Activated CD8-positive, alpha-beta memory T cell treated with anti-CD3 and anti-CD28 coated beads, Interleukin-2, amount 10 ng/mL, durations not matched to agents 7 days and 5 days (primary cell): Measurements from ENCODE around the gene EXOSC7. TPM values are rescaled to one million over a fixed set of nuclear protein-coding genes. Genes with fewer than 3 reads are reported as not detected.
A peak's percentile ranks its signal among the peaks of the same experiment; 100 is the strongest.

Source experiments
- ATAC-seq: fragments of 150-1000 bp; cut with Tn5 transposase; one replicate; pipeline ENCODE4 v1.10.0; 2021; ENCODE audit warnings: moderate library complexity
- CTCF ChIA-PET: fragments of 350-600 bp; sonication (Branson Sonifier 250); formaldehyde crosslinking; loops from one replicate; lab custom pipeline; 2021; ENCODE audit warnings: antibody characterized with exemption; lab: Charles Lee
- DNase-seq: peaks from one replicate; pipeline ENCODE4 v3.0.0-alpha.2; 2020
- H3K27ac Mint-ChIP-seq: one replicate; pipeline ENCODE4 v1.8.0; 2021; ENCODE audit warnings: mild to moderate bottlenecking, mixed read lengths
- H3K27me3 Mint-ChIP-seq: one replicate; pipeline ENCODE4 v1.8.0; 2021; ENCODE audit warnings: mixed read lengths
- H3K36me3 Mint-ChIP-seq: one replicate; pipeline ENCODE4 v1.8.0; 2021; ENCODE audit warnings: mild to moderate bottlenecking, mixed read lengths
- H3K4me1 Mint-ChIP-seq: one replicate; pipeline ENCODE4 v1.8.0; 2021; ENCODE audit warnings: mixed read lengths
- H3K4me3 Mint-ChIP-seq: one replicate; pipeline ENCODE4 v1.8.0; 2021; ENCODE audit warnings: mild to moderate bottlenecking, moderate library complexity, mixed read lengths
- H3K9me3 Mint-ChIP-seq: one replicate; pipeline ENCODE4 v1.8.0; 2022; ENCODE audit warnings: low read depth, mixed read lengths
- total RNA-seq, 2 experiments: library from RNA; stranded (reverse); gene quantifications; one replicate each; pipeline ENCODE4 v1.2.3, GENCODE V29; 2021

The EXOSC7 gene
- total RNA-seq, 2 experiments from 2014 or later, result 51.3 to 66.1 TPM

GRCh38 chr3:45003406-45003805, 27.4 kb downstream of the EXOSC7 start:
- DNase-seq, result no peak
- Mint-ChIP-seq H3K36me3 (peaks cover 59% of the 10 kb centered on the region), H3K27ac (no peak overlapping the region), H3K4me1 (peaks cover 27% of the 10 kb centered on the region), H3K9me3 (peaks cover 3% of the 10 kb centered on the region), H3K27me3 (no peaks in the 10 kb centered on the region), H3K4me3 (no peak overlapping the region)
- ATAC-seq, result no peak
- CTCF ChIA-PET, result interaction anchor here (1.9 kb wide), 1 partner anchor 11 kb away, joined by 5 read pairs; no protein-coding TSS in a partner anchor

GRCh38 chr3:45003859-45004258, 27.8 kb downstream of the EXOSC7 start:
- Mint-ChIP-seq H3K27ac (no peak overlapping the region), H3K4me1 (peaks cover 27% of the 10 kb centered on the region), H3K36me3 (peaks cover 59% of the 10 kb centered on the region), H3K9me3 (peaks cover 3% of the 10 kb centered on the region), H3K27me3 (no peaks in the 10 kb centered on the region), H3K4me3 (no peak overlapping the region)
- CTCF ChIA-PET, result no interaction called here
- DNase-seq (no peak), ATAC-seq (no peak)

- Mint-ChIP-seq H3K4me1 (peaks cover 25% of the 10 kb centered on the region), H3K9me3 (peaks cover 3% of the 10 kb centered on the region), H3K27ac (peak overlapping the region; percentile 3), H3K4me3 (no peak overlapping the region), H3K27me3 (no peaks in the 10 kb centered on the region), H3K36me3 (peaks cover 45% of the 10 kb centered on the region)
- ATAC-seq, result no peak
- CTCF ChIA-PET, result no interaction called here
- no peak for DNase-seq
These were observed 31.0 kb downstream of the EXOSC7 start for GRCh38 chr3:45007091-45007490.

GRCh38 chr3:45008117-45008516, 32.1 kb downstream of the EXOSC7 start:
- Mint-ChIP-seq H3K27ac (no peak overlapping the region), H3K4me3 (no peak overlapping the region), H3K4me1 (peaks cover 25% of the 10 kb centered on the region), H3K9me3 (peaks cover 3% of the 10 kb centered on the region), H3K27me3 (no peaks in the 10 kb centered on the region), H3K36me3 (peaks cover 51% of the 10 kb centered on the region)
- DNase-seq (no peak), ATAC-seq (no peak)
- CTCF ChIA-PET, result interaction anchor here (1.6 kb wide), 1 partner anchor 28 kb away, joined by 4 read pairs; no protein-coding TSS in a partner anchor

DNA sequence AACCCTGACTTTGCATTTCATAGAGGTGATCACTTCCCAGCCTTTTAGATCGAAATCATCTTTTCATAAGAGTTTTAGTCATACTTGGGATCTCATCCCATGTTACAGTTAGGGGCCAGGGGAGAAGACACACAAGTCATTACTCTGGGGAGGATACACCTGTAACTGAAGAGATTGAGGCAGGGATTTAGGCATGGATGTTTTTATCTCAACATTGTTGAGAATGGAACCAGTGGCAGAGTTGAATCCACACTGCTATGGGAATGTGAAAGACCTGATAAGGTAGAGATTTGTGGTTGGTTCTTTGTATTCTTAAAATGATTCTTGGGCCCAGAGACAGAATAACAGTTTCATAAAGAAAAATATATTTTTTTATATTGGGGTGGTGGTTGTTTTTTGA, 33.8 kb downstream of the EXOSC7 start:
- H3K27ac Mint-ChIP-seq, result peak overlapping the region; percentile 56
- peaks cover 40% of the 10 kb centered on the region for H3K36me3 Mint-ChIP-seq

GRCh38 chr3:45010811-45011333, 34.8 kb downstream of the EXOSC7 start:
- H3K36me3 Mint-ChIP-seq, result peaks cover 30% of the 10 kb centered on the region
- no peaks in the 10 kb centered on the region for H3K27me3 Mint-ChIP-seq
- CTCF ChIA-PET, result no interaction called here
- H3K4me1 Mint-ChIP-seq, result peaks cover 11% of the 10 kb centered on the region
- no peak for ATAC-seq
- no peak overlapping the region for H3K27ac Mint-ChIP-seq
- H3K9me3 Mint-ChIP-seq, result no peaks in the 10 kb centered on the region
- H3K4me3 Mint-ChIP-seq, result no peak overlapping the region
- DNase-seq, result no peak

More for the DNA sequence above, 33.8 kb downstream of the EXOSC7 start:
- no peak overlapping the region for H3K4me3 Mint-ChIP-seq
- CTCF ChIA-PET, result no interaction called here
- no peaks in the 10 kb centered on the region for H3K27me3 Mint-ChIP-seq
- H3K4me1 Mint-ChIP-seq, result peaks cover 20% of the 10 kb centered on the region
- no peak for DNase-seq
- peaks cover under 1% of the 10 kb centered on the region for H3K9me3 Mint-ChIP-seq
- no peak for ATAC-seq

GRCh38 chr3:45011756-45012508, 35.9 kb downstream of the EXOSC7 start:
- Mint-ChIP-seq H3K27ac (peak overlapping the region; percentile 9), H3K4me1 (peaks cover 7% of the 10 kb centered on the region), H3K9me3 (no peaks in the 10 kb centered on the region), H3K36me3 (peaks cover 29% of the 10 kb centered on the region), H3K4me3 (no peak overlapping the region), H3K27me3 (no peaks in the 10 kb centered on the region)
- ATAC-seq, result no peak
- DNase-seq, result no peak
- CTCF ChIA-PET, result interaction anchor here (1.5 kb wide), 1 partner anchor 16 kb away, joined by 4 read pairs; no protein-coding TSS in a partner anchor

GRCh38 chr3:45012577-45012976, 36.5 kb downstream of the EXOSC7 start:
- H3K4me1 Mint-ChIP-seq, result peaks cover 4% of the 10 kb centered on the region
- ATAC-seq (no peak), DNase-seq (no peak)
- H3K27ac Mint-ChIP-seq, result no peak overlapping the region
- H3K27me3 Mint-ChIP-seq, result no peaks in the 10 kb centered on the region
- peaks cover 25% of the 10 kb centered on the region for H3K36me3 Mint-ChIP-seq
- CTCF ChIA-PET, result interaction anchor here (1.5 kb wide), 1 partner anchor 15 kb away, joined by 4 read pairs; no protein-coding TSS in a partner anchor
- no peak overlapping the region for H3K4me3 Mint-ChIP-seq
- no peaks in the 10 kb centered on the region for H3K9me3 Mint-ChIP-seq

- DNase-seq, result no peak
- no peak for ATAC-seq
- Mint-ChIP-seq H3K9me3 (no peaks in the 10 kb centered on the region), H3K4me1 (peaks cover 12% of the 10 kb centered on the region), H3K4me3 (no peak overlapping the region), H3K27me3 (no peaks in the 10 kb centered on the region), H3K36me3 (peaks cover 11% of the 10 kb centered on the region), H3K27ac (no peak overlapping the region)
- CTCF ChIA-PET, result no interaction called here
These were observed 40.9 kb downstream of the EXOSC7 start for GRCh38 chr3:45016916-45017315.

DNA sequence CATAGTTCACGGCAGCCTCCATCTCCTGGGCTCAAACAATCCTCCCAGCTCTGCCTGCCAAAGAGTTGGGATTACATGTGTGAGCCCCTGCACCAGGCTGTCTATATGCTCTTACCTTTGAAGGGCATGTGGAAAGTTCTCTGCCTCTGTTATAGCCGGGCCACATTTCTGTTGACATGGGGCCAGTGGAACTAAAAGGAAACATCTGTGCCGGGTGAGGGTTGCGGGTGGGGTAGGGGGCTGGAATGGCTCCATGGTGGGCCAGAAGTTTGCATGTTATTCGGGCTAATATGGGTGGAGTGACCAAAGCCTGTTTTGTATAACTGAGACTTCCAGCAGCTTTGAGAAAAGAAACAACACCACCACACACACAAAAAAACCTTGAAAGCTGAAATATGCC, 41.8 kb downstream of the EXOSC7 start:
- H3K4me3 Mint-ChIP-seq, result no peak overlapping the region
- no peak for ATAC-seq
- no peak for DNase-seq
- H3K4me1 Mint-ChIP-seq, result peaks cover 12% of the 10 kb centered on the region
- no peak overlapping the region for H3K27ac Mint-ChIP-seq
- no peaks in the 10 kb centered on the region for H3K9me3 Mint-ChIP-seq
- no peaks in the 10 kb centered on the region for H3K27me3 Mint-ChIP-seq
- CTCF ChIA-PET, result interaction anchor here (0.7 kb wide), 1 partner anchor 17 kb away, joined by 3 read pairs; no protein-coding TSS in a partner anchor
- peaks cover 6% of the 10 kb centered on the region for H3K36me3 Mint-ChIP-seq

DNA sequence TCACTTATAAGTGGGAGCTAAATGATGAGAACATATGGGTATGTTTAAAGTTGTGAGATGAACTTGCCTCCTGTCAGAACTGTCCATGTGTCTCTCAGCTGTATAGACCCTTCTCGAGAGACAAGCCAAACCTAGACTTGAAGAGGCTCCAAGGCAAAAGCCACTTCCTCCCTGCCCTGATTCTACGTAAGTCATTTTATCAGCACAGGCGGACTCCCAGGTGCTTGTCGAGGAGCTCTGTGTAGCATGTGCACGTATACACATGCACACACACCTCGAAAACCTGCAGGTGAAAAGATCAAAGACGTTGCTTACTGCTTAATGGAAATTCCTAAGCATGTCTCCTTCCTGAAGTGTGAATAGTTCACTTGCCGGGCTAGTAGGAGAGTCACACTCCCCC, 44.5 kb downstream of the EXOSC7 start:
- H3K36me3 Mint-ChIP-seq, result no peaks in the 10 kb centered on the region
- peaks cover 12% of the 10 kb centered on the region for H3K4me1 Mint-ChIP-seq
- H3K9me3 Mint-ChIP-seq, result no peaks in the 10 kb centered on the region
- ATAC-seq, result peak; percentile 39
- H3K4me3 Mint-ChIP-seq, result no peak overlapping the region
- H3K27me3 Mint-ChIP-seq, result peaks cover 3% of the 10 kb centered on the region
- H3K27ac Mint-ChIP-seq, result no peak overlapping the region
- CTCF ChIA-PET, result interaction anchor here (0.6 to 1.2 kb wide), 2 partner anchors 13 to 491 kb away, joined by 3 read pairs; no protein-coding TSS in a partner anchor
- no peak for DNase-seq

DNA sequence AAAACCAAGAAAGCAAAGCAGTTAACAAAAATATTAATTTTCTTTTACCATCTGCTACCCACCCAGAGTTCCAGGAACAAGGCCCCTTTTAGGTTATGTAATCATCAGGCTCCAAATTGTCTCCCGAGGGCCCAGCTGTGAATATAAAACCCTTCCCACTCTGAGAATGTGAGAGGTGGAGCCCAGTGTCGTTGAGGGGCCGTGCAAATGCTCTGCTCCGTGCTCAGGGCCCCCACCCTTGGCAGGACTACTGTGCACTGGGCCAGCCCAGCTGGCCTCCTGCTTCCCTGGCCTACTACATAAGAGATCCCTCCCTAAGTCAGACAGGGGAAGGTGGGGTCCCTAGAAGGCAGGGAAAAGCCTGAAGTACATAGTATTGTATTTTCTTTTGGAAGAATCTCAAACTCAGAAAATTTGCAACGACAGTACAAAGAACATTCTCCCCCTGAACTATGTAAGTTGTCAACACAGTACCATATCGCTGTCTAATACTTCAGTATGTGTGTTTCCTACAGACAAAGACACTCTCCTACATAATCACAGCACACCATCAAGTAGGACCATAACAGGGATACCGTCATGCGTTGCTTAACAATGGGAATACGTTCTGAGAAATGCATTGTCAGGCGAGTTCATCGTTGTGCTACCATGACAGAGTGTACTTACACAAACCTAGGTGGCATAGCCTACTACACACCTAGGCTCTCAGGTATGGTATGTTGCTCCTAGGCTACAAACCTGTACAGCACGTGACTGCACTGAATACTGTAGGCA, 45.7 kb downstream of the EXOSC7 start:
- CTCF ChIA-PET, result interaction anchor here (1.2 kb wide), 1 partner anchor 11 kb away, joined by 3 read pairs; no protein-coding TSS in a partner anchor
- Mint-ChIP-seq H3K27me3 (peaks cover 8% of the 10 kb centered on the region), H3K27ac (no peak overlapping the region), H3K9me3 (no peaks in the 10 kb centered on the region), H3K36me3 (no peaks in the 10 kb centered on the region), H3K4me3 (no peak overlapping the region), H3K4me1 (peaks cover 12% of the 10 kb centered on the region)
- DNase-seq, result no peak
- ATAC-seq, result no peak

- ATAC-seq (no peak), DNase-seq (no peak)
- Mint-ChIP-seq H3K9me3 (no peaks in the 10 kb centered on the region), H3K4me1 (peaks cover 11% of the 10 kb centered on the region), H3K27ac (no peak overlapping the region), H3K4me3 (no peak overlapping the region), H3K36me3 (no peaks in the 10 kb centered on the region), H3K27me3 (peaks cover 15% of the 10 kb centered on the region)
- CTCF ChIA-PET, result no interaction called here
These were observed 47.6 kb downstream of the EXOSC7 start for GRCh38 chr3:45023675-45024074.
